HepG2 (cell line): ENCODE measurements around the gene IPO13.

Experiments used
- BHLHE40 ChIP-seq: IDR thresholded peaks from 2 replicates; pipeline ENCODE4 v1.6.1; 2011; ENCODE audit warnings: low read length, improper control_type of control experiment
- CHD2 ChIP-seq: IDR thresholded peaks from 2 replicates; pipeline ENCODE4 v1.6.1; 2011; ENCODE audit warnings: low read depth, low read length, improper control_type of control experiment
- GABPB1 ChIP-seq: IDR thresholded peaks from 2 replicates; pipeline ENCODE4 v1.6.1; 2016; ENCODE audit warnings: mild to moderate bottlenecking, missing genetic modification reagents, moderate library complexity, missing compliant biosample characterization
- HNRNPUL1 ChIP-seq: fragments of 200-400 bp; formaldehyde crosslinking; IDR thresholded peaks from 2 replicates; pipeline ENCODE4 v1.6.1; 2017; ENCODE audit warnings: low read depth, mild to moderate bottlenecking, low read length, moderate library complexity
- NFYB ChIP-seq: sonication (generic); formaldehyde crosslinking; IDR thresholded peaks from 2 replicates; pipeline ENCODE4 v1.4.0; 2020; ENCODE audit warnings: missing genetic modification reagents
- POLR2A ChIP-seq, 2 experiments: IDR thresholded peaks; 2 replicates each; pipeline ENCODE4 v1.6.1; 2011; ENCODE audit warnings: low read depth in 2 of 2, low read length in 2 of 2, mild to moderate bottlenecking in 1 of 2, moderate library complexity in 1 of 2; ENCODE audit not compliant: insufficient read depth in 1 of 2
- POLR2AphosphoS5 ChIP-seq: IDR thresholded peaks from 2 replicates; pipeline ENCODE4 v1.6.1; 2012; ENCODE audit warnings: low read depth, low read length
- RFX5 ChIP-seq: IDR thresholded peaks from 2 replicates; pipeline ENCODE4 v1.6.1; 2011; ENCODE audit warnings: low read depth, low read length, improper control_type of control experiment
- ZFAT ChIP-seq: sonication (generic); formaldehyde crosslinking; conservative IDR thresholded peaks from 2 replicates; pipeline ENCODE4 v1.8.1; 2023; ENCODE audit warnings: missing genetic modification reagents, inconsistent platforms
- ZNF337 ChIP-seq: sonication (generic); formaldehyde crosslinking; IDR thresholded peaks from 2 replicates; pipeline ENCODE4 v1.5.1; 2020; ENCODE audit warnings: missing genetic modification reagents, low read depth, mild to moderate bottlenecking, borderline replicate concordance
- TF ChIP-seq, protein P1 (sequence below), 2 experiments: IDR thresholded peaks; 2 replicates each; pipeline ENCODE4 v1.6.1; 2011 to 2012; ENCODE audit warnings: low read length in 2 of 2, borderline replicate concordance in 1 of 2, low read depth in 1 of 2, mild to moderate bottlenecking in 1 of 2, moderate library complexity in 1 of 2
- TF ChIP-seq, protein P2 (sequence below): sonication (generic); formaldehyde crosslinking; IDR thresholded peaks from 2 replicates; pipeline ENCODE4 v1.8.0; 2022; ENCODE audit warnings: missing genetic modification reagents, mild to moderate bottlenecking, moderate library complexity, borderline replicate concordance
- TF ChIP-seq, protein P3 (sequence below): sonication (generic); formaldehyde crosslinking; IDR thresholded peaks from 2 replicates; pipeline ENCODE4 v1.5.0; 2020; ENCODE audit warnings: mild to moderate bottlenecking, missing genetic modification reagents, moderate library complexity

DNA sequence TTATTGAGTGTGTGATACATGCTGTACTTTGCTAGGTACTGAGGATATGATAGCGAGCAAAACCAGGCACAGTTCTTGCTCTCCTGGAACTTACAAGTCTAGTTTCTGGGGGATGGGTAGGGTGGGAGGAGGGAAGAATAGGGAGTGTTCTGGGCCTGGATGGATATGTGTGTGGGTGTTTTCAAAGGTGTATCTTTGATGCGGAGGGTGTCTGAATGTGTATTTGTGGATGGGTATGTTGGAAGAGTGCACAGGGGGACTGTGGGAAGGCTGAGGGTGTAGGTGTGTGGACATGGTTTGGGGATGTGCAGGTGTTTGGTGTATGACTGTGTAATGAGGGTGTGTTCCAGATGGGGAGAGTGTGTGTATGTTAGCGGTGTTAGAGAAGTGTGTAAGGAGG, 18.6 kb downstream of the IPO13 start:
- TF ChIP-seq, protein P1, sequence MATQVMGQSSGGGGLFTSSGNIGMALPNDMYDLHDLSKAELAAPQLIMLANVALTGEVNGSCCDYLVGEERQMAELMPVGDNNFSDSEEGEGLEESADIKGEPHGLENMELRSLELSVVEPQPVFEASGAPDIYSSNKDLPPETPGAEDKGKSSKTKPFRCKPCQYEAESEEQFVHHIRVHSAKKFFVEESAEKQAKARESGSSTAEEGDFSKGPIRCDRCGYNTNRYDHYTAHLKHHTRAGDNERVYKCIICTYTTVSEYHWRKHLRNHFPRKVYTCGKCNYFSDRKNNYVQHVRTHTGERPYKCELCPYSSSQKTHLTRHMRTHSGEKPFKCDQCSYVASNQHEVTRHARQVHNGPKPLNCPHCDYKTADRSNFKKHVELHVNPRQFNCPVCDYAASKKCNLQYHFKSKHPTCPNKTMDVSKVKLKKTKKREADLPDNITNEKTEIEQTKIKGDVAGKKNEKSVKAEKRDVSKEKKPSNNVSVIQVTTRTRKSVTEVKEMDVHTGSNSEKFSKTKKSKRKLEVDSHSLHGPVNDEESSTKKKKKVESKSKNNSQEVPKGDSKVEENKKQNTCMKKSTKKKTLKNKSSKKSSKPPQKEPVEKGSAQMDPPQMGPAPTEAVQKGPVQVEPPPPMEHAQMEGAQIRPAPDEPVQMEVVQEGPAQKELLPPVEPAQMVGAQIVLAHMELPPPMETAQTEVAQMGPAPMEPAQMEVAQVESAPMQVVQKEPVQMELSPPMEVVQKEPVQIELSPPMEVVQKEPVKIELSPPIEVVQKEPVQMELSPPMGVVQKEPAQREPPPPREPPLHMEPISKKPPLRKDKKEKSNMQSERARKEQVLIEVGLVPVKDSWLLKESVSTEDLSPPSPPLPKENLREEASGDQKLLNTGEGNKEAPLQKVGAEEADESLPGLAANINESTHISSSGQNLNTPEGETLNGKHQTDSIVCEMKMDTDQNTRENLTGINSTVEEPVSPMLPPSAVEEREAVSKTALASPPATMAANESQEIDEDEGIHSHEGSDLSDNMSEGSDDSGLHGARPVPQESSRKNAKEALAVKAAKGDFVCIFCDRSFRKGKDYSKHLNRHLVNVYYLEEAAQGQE (IDR thresholded peaks at IDR 0.05; ENCODE audit: borderline replicate concordance in 1 of 2, low read depth in 1 of 2, low read length in 2 of 2): no peak
- TF ChIP-seq BHLHE40: no peak
- TF ChIP-seq GABPB1: no peak
- no peak for TF ChIP-seq ZNF337 (CRISPR knock-in tag)
- TF ChIP-seq, protein P2, sequence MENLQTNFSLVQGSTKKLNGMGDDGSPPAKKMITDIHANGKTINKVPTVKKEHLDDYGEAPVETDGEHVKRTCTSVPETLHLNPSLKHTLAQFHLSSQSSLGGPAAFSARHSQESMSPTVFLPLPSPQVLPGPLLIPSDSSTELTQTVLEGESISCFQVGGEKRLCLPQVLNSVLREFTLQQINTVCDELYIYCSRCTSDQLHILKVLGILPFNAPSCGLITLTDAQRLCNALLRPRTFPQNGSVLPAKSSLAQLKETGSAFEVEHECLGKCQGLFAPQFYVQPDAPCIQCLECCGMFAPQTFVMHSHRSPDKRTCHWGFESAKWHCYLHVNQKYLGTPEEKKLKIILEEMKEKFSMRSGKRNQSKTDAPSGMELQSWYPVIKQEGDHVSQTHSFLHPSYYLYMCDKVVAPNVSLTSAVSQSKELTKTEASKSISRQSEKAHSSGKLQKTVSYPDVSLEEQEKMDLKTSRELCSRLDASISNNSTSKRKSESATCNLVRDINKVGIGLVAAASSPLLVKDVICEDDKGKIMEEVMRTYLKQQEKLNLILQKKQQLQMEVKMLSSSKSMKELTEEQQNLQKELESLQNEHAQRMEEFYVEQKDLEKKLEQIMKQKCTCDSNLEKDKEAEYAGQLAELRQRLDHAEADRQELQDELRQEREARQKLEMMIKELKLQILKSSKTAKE (CRISPR knock-in tag): no peak
- no peak for TF ChIP-seq CHD2
- no peak for TF ChIP-seq POLR2AphosphoS5
- no peak for TF ChIP-seq NFYB (CRISPR knock-in tag)
- TF ChIP-seq HNRNPUL1: no peak
- TF ChIP-seq RFX5: no peak
- TF ChIP-seq ZFAT (CRISPR knock-in tag): no peak
- no peak for TF ChIP-seq POLR2A (IDR thresholded peaks at IDR 0.05; ENCODE audit: insufficient read depth in 1 of 2, low read depth in 2 of 2, low read length in 2 of 2)
- TF ChIP-seq, protein P3, sequence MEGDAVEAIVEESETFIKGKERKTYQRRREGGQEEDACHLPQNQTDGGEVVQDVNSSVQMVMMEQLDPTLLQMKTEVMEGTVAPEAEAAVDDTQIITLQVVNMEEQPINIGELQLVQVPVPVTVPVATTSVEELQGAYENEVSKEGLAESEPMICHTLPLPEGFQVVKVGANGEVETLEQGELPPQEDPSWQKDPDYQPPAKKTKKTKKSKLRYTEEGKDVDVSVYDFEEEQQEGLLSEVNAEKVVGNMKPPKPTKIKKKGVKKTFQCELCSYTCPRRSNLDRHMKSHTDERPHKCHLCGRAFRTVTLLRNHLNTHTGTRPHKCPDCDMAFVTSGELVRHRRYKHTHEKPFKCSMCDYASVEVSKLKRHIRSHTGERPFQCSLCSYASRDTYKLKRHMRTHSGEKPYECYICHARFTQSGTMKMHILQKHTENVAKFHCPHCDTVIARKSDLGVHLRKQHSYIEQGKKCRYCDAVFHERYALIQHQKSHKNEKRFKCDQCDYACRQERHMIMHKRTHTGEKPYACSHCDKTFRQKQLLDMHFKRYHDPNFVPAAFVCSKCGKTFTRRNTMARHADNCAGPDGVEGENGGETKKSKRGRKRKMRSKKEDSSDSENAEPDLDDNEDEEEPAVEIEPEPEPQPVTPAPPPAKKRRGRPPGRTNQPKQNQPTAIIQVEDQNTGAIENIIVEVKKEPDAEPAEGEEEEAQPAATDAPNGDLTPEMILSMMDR: no peak
